Activated CD8-positive, alpha-beta memory T cell treated with anti-CD3 and anti-CD28 coated beads, Interleukin-2, amount 50 U/mL, for 1 hour (primary cell): ENCODE data around the gene ARHGAP26.
"Not testable (repeated sequence)": the region's sequence is repeated elsewhere in the genome, so short reads cannot be mapped to it uniquely, and the experiment has no call there.

Experiments used
- DNase-seq: peaks from one replicate; pipeline ENCODE4 v3.0.0-alpha.2; 2020; ENCODE audit errors: extremely low read depth

ARHGAP26 gene

GRCh38 chr5:143182901-143183820, 413.0 kb downstream of the ARHGAP26 start:
- no peak for DNase-seq

DNA sequence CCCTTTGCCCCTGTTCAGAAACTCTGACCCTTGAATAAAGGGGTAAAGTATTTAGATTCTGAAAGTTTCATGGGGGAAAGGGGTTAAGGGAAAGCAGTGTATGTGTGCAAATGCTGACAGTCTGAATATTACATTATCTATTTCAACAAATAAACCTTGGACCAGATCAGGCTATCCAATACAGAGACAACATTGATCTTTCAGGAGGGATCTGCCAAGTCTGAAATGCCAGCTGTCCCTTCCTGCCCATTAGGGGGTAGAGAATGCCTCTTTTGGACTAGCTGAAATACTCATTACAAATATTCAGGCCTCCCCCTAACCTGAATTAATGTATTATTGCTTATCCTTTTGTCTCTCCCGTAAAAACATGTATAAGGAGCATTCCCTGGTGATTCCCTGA, 413.8 kb downstream of the ARHGAP26 start:
- DNase-seq, result no peak

GRCh38 chr5:143186623-143187022, 416.4 kb downstream of the ARHGAP26 start:
- no peak for DNase-seq

GRCh38 chr5:143187495-143187894, 417.3 kb downstream of the ARHGAP26 start:
- DNase-seq, result no peak

DNA sequence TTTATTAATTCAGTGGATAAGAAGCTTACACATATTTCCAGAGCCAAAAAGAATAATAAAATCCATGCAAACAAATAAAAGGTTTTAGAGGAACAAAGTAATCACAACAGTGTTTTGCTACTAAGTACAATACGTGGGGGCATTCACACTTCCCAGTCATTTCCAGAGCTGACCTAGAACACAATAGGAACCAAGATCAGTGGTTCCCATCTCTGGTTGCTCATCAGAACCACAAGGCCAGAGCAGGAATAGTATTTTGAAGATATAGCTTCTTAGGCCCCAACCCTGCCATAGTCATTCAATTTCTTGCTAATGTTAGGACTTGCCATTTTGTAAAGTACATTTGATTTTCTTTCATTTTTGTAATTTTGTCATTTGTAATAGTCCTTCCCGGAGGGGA, 417.9 kb downstream of the ARHGAP26 start:
- no peak for DNase-seq

DNA sequence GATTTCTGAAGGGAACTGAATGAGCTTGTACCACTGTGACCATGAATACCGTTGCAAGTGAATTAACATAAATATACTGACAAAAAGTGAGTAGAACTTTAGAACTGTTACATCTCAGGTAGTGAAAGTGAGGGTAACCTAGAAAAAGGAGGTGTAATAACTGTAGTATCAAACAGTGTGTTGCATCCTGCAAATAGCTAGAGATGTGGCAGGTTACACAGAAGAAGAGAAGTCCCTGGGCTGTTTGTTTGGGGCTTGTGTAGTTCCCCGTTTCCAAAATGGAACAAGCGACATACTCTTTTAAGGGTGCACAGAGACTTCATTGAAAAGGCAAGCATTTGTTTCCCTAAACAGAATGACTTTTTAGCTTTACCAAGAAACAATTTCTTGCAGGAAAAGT, 418.5 kb downstream of the ARHGAP26 start:
- no peak for DNase-seq

- DNase-seq, result no peak
Observed at GRCh38 chr5:143190260-143190810, 420.2 kb downstream of the ARHGAP26 start.

- no peak for DNase-seq
Observed at GRCh38 chr5:143191720-143192119, 421.5 kb downstream of the ARHGAP26 start.

DNA sequence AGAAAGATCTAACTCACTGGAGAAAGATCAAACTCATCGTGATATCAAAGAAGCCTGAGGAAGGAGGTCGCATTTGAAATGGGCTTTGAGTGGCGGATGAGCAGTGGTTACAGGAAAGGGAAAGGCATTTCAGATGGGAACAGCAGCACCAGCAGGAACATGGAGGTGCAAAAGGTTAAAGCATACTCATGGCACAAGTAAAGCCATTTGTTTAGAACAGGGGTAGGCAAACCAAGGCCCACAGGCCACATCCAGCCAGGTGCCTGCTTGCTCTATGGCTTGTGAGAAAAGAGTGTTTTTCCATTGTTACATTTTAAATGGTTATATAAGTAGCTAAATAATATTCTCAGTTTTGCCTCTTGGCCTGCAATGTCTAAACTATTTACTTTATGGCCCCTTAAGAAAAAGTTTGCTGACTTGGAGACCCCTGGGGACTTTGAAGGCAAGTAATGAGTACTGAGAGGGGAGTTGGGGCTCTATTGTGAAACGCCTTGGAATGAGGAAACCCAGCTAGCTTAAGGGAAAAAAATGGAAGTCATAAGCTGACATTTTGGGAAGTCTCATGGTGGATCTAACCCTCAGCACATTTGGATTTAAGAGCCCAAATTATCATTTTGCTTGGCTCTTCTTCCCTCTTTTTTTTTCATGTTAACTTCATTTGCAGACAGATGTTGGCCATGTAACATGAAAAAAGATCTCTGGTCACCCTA, 422.2 kb downstream of the ARHGAP26 start:
- DNase-seq, result no peak

DNA sequence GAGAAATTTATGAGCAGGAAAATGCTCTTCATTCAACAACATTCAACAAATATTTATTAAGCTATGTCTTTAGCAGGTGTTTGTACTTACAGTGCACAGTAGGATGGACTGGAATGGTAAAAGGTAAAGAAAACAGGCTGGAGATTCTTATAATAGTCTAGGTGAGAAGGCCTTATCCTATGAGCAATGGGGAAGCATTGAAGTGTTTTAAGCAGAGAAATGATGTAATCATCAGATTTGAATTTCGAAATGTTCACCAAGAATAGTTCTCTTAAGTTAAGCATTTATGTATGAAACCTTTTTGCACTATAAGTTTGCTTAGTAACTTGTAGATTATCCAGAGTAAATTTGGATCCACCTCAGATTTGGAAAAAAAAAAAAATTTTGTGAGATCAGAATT, 424.0 kb downstream of the ARHGAP26 start:
- DNase-seq, result no peak

DNA sequence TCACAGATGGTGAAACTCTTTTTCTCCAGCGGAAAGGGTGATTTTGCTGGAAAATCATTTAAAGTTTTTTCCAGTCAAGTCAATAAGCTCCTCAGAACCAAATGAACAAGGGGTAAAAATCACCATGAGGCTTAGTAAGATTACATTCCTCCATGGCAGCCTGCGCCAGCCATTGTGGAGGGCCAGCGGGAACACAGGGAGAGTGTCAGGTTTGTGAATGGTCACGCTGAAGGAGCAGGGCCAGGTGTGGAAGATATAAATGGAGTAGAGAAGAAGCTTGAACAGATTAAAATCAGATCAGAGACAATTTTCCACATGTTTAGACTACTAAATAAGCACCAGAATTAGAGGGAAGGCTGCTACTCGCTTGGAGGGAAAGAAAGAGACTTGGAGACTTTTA, 424.5 kb downstream of the ARHGAP26 start:
- DNase-seq, result no peak

DNA sequence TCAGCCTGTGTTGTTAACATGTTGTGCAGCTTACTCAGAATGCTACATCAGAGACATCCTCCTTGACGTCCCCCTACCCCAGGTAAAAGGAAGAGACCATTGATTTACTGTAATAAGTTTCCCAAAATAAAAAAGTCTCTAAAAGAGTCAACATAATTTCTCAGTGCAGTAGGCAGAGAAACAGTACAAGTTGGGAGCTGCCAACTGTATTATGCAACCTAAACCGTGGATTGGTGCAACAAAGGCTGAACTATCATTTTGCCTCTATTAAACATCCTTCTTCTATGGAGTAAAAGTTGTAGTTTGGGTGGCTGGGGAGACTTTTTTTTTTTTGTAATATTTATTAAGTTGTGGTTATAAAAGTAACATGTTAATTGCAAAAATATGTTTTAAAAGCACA, 425.3 kb downstream of the ARHGAP26 start:
- no peak for DNase-seq

- no peak for DNase-seq
Observed at GRCh38 chr5:143196601-143197259, 426.6 kb downstream of the ARHGAP26 start.

GRCh38 chr5:143197260-143197656, 427.1 kb downstream of the ARHGAP26 start:
- no peak for DNase-seq

- DNase-seq, result no peak
Observed at GRCh38 chr5:143198332-143198731, 428.2 kb downstream of the ARHGAP26 start.

GRCh38 chr5:143199161-143199560, 429.0 kb downstream of the ARHGAP26 start:
- DNase-seq, result no peak

GRCh38 chr5:143199843-143200242, 429.7 kb downstream of the ARHGAP26 start:
- DNase-seq, result no peak

GRCh38 chr5:143200781-143201398, 430.7 kb downstream of the ARHGAP26 start:
- DNase-seq, result no peak

GRCh38 chr5:143201589-143201988, 431.4 kb downstream of the ARHGAP26 start:
- DNase-seq, result no peak

DNA sequence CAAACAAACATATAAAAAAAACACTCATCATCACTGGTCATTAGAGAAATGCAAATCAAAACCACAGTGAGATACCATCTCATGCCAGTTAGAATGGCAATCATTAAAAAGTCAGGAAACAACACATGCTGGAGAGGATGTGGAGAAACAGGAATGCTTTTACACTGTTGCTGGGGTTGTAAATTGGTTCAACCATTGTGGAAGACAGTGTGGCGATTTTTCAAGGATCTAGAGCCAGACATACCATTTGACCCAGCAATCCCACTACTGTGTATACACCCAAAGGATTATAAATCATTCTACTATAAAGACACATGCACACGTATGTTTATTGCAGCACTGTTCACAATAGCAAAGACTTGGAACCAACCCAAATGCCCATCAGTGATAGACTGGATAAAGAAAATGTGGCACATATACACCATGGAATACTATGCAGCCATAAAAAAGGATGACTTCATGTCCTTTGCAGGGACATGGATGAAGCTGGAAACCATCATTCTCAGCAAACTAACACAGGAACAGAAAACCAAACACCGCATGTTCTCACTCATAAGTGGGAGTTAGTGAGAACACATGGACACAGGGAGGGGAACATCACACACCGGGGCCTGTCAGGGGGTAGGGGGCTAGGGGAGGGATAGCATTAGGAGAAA, 433.3 kb downstream of the ARHGAP26 start:
- not testable (repeated sequence) for DNase-seq
